NCI-H510A treated with DMSO at 0.1 percent for 48 hours (cell line): ENCODE measurements around the gene CDK6.
"Not testable (repeated sequence)": the region's sequence is repeated elsewhere in the genome, so short reads cannot be mapped to it uniquely, and the experiment has no call there.

ENCODE experiments used
- DNase-seq: peaks from one replicate; lab custom pipeline; 2025; lab: John Stamatoyannopoulos, UW

The CDK6 gene

GRCh38 chr7:92623544-92623943, 212.8 kb downstream of the CDK6 start:
- no peak for DNase-seq

- no peak for DNase-seq
Measured at GRCh38 chr7:92622685-92623084, 213.7 kb downstream of the CDK6 start.

GRCh38 chr7:92622030-92622429, 214.3 kb downstream of the CDK6 start:
- no peak for DNase-seq

- no peak for DNase-seq
Measured at GRCh38 chr7:92621561-92622023, 214.8 kb downstream of the CDK6 start.

GRCh38 chr7:92621026-92621540, 215.3 kb downstream of the CDK6 start:
- peak; percentile 62 for DNase-seq

- DNase-seq = no peak
Measured at GRCh38 chr7:92615861-92616260, 220.5 kb downstream of the CDK6 start.

- DNase-seq = no peak
Measured at GRCh38 chr7:92614660-92615174, 221.7 kb downstream of the CDK6 start.

GRCh38 chr7:92613720-92614119, 222.7 kb downstream of the CDK6 start:
- no peak for DNase-seq

GRCh38 chr7:92613214-92613613, 223.2 kb downstream of the CDK6 start:
- no peak for DNase-seq

- no peak for DNase-seq
Measured at GRCh38 chr7:92612501-92612900, 223.9 kb downstream of the CDK6 start.

GRCh38 chr7:92611735-92612134, 224.6 kb downstream of the CDK6 start:
- DNase-seq = no peak

- no peak for DNase-seq
Measured at GRCh38 chr7:92609921-92610518, 226.4 kb downstream of the CDK6 start.

- no peak for DNase-seq
Measured at GRCh38 chr7:92608380-92609322, 227.7 kb downstream of the CDK6 start.

GRCh38 chr7:92606985-92607384, 229.4 kb downstream of the CDK6 start:
- no peak for DNase-seq

GRCh38 chr7:92604517-92604916, 231.9 kb downstream of the CDK6 start:
- not testable (repeated sequence) for DNase-seq

GRCh38 chr7:92603089-92603445, 233.3 kb downstream of the CDK6 start:
- no peak for DNase-seq

GRCh38 chr7:92602352-92603088, 233.9 kb downstream of the CDK6 start:
- DNase-seq = no peak

GRCh38 chr7:92598310-92598981, 237.9 kb downstream of the CDK6 start:
- no peak for DNase-seq

- no peak for DNase-seq
Measured at GRCh38 chr7:92595281-92595680, 241.1 kb downstream of the CDK6 start.

GRCh38 chr7:92594746-92595145, 241.6 kb downstream of the CDK6 start:
- DNase-seq = no peak

- no peak for DNase-seq
Measured at GRCh38 chr7:92590711-92591310, 245.6 kb downstream of the CDK6 start.
